Endothelial cell (in vitro differentiated cells): Measurements from ENCODE around the gene GADL1. TPM values are rescaled to one million over a fixed set of nuclear protein-coding genes. Genes with fewer than 3 reads are reported as not detected.

Experiments used
- DNase-seq: peaks from one replicate; pipeline ENCODE4 v3.0.0; 2021; ENCODE audit warnings: low spot score
- H3K27ac Mint-ChIP-seq: one replicate; pipeline ENCODE4 v1.8.0; 2021; ENCODE audit warnings: mixed read lengths, inconsistent platforms; ENCODE audit not compliant: unreplicated experiment
- H3K27me3 Mint-ChIP-seq: one replicate; pipeline ENCODE4 v1.8.0; 2021; ENCODE audit warnings: mild to moderate bottlenecking, moderate library complexity, mixed read lengths, inconsistent platforms; ENCODE audit not compliant: unreplicated experiment
- H3K36me3 Mint-ChIP-seq: one replicate; pipeline ENCODE4 v1.8.0; 2021; ENCODE audit warnings: mild to moderate bottlenecking, low read depth, mixed read lengths, inconsistent platforms; ENCODE audit not compliant: unreplicated experiment
- H3K4me1 Mint-ChIP-seq: one replicate; pipeline ENCODE4 v1.8.0; 2021; ENCODE audit warnings: mild to moderate bottlenecking, mixed read lengths, inconsistent platforms; ENCODE audit not compliant: unreplicated experiment
- H3K4me3 Mint-ChIP-seq: one replicate; pipeline ENCODE4 v1.8.0; 2021; ENCODE audit warnings: mild to moderate bottlenecking, mixed read lengths, inconsistent platforms; ENCODE audit not compliant: unreplicated experiment
- H3K9me3 Mint-ChIP-seq: one replicate; pipeline ENCODE4 v1.8.0; 2021; ENCODE audit warnings: mixed read lengths, inconsistent platforms; ENCODE audit not compliant: unreplicated experiment
- long read RNA-seq: library from polyadenylated mRNA; unstranded; transcript quantifications from one replicate; pipeline ENCODE4 v2.0.0, GENCODE V29; 2020; ENCODE audit not compliant: unreplicated experiment
- total RNA-seq: library from RNA; stranded (reverse); fragmentation: NEBNext Ultra II Directional; extraction: Animal tissue kit (Norgen Biotek cat#: 25700); gene quantifications from one replicate; pipeline ENCODE4 v1.2.1, GENCODE V29; 2021; ENCODE audit not compliant: unreplicated experiment
- TF ChIP-seq, protein P1 (sequence below): fragments of 200-600 bp; sonication (generic); IDR thresholded peaks from one replicate; pipeline ENCODE4 v1.5.0; 2021; ENCODE audit warnings: antibody characterized with exemption; ENCODE audit not compliant: unreplicated experiment

The GADL1 gene, protein sequence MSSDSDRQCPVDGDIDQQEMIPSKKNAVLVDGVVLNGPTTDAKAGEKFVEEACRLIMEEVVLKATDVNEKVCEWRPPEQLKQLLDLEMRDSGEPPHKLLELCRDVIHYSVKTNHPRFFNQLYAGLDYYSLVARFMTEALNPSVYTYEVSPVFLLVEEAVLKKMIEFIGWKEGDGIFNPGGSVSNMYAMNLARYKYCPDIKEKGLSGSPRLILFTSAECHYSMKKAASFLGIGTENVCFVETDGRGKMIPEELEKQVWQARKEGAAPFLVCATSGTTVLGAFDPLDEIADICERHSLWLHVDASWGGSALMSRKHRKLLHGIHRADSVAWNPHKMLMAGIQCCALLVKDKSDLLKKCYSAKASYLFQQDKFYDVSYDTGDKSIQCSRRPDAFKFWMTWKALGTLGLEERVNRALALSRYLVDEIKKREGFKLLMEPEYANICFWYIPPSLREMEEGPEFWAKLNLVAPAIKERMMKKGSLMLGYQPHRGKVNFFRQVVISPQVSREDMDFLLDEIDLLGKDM
- total RNA-seq = not detected
- long read RNA-seq = 0 reads

DNA sequence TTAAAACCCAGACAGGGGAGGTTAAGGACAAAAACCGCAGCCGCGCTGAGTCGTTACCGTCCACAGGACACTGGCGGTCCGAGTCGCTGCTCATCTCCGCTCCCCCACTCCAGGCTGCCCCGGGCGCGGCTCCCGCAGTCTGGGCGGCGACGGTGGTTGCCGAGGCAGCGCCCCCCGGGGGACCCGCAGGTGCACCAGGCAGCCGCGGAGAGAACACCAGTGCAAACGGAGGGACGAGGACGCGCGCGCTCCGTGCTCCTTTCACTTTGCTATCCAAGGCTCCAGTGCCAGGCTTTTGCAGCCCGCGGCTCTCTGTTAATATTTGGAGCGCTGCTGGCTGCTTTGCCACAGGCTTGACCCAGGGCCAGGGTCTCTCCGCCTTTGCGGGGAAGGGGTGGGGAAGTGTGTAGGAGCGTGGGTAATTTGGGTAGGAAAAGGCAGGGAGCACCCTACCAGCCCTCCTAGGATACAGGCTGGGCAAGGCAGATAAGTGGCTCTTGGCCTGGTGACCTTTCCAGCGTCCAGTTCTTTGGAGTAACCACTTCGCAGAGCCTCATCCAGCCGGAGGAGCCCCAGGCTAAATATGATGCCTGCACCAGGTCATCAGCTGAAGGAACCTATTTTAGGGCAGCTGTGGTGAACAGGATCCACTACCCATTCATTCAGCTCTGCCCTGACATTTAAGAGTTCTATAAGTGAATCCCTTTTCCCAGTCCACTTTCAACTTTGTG is at the start of gene GADL1:
TSS of gene GADL1 (minus strand) at position 141 of the 731 bp plus-strand sequence. CDS start at position 94, 47 bp downstream.
- Mint-ChIP-seq H3K27ac (no peak within 1 kb of the TSS), H3K4me3 (peak within 1 kb of the TSS; percentile 77), H3K4me1 (peaks cover 16% of the 10 kb centered on the region), H3K9me3 (no peaks in the 10 kb centered on the region), H3K27me3 (no peaks in the 10 kb centered on the region), H3K36me3 (no peaks in the 10 kb centered on the region)
- TF ChIP-seq, protein P1, sequence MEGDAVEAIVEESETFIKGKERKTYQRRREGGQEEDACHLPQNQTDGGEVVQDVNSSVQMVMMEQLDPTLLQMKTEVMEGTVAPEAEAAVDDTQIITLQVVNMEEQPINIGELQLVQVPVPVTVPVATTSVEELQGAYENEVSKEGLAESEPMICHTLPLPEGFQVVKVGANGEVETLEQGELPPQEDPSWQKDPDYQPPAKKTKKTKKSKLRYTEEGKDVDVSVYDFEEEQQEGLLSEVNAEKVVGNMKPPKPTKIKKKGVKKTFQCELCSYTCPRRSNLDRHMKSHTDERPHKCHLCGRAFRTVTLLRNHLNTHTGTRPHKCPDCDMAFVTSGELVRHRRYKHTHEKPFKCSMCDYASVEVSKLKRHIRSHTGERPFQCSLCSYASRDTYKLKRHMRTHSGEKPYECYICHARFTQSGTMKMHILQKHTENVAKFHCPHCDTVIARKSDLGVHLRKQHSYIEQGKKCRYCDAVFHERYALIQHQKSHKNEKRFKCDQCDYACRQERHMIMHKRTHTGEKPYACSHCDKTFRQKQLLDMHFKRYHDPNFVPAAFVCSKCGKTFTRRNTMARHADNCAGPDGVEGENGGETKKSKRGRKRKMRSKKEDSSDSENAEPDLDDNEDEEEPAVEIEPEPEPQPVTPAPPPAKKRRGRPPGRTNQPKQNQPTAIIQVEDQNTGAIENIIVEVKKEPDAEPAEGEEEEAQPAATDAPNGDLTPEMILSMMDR = no peak
- peak; percentile 38 for DNase-seq

DNA sequence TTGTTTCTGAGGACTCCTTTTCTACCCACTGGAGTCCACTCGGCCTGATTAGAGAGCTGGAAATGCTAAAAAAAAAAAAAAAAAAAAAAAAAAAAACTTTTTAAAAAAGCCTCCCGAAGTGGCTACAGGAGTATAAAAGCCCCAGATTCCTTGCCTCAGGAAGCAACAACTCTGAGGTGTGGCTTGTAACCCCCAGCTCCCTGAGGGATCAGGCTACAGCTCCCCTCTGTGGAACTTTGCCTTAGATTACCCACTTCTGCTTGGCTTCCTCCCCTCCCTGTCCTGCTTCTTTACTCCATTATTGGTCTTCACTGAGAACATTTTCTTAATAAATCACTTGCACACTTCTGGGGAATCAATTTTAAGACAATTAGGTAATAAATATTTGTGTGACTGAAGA is 49.7 kb upstream of the GADL1 start:
- H3K36me3 Mint-ChIP-seq = no peaks in the 10 kb centered on the region
- no peak overlapping the region for H3K4me3 Mint-ChIP-seq
- no peaks in the 10 kb centered on the region for H3K4me1 Mint-ChIP-seq
- peaks cover 3% of the 10 kb centered on the region for H3K27me3 Mint-ChIP-seq
- no peaks in the 10 kb centered on the region for H3K9me3 Mint-ChIP-seq
- no peak for DNase-seq
- H3K27ac Mint-ChIP-seq = no peak overlapping the region
- TF ChIP-seq, protein P1 = no peak

DNA sequence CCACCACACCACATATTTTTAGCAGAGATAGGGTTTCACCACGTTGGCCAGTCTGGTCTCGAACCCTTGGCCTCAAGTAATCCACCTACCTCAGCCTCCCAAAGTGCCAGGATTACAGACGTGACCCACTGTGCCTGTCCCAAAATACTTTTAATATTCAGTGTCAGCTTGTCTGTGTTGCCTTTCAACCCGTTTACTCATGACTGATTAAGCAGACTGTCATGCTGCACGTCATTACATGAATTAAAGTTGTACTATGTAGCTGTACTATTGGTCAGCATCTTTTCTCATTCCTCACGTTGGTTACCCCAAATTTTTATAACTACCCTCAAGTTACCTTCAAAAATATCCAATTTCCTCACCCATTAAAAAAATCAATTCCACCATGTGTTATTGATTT is 48.7 kb upstream of the GADL1 start:
- Mint-ChIP-seq H3K4me1 (no peaks in the 10 kb centered on the region), H3K27ac (no peak overlapping the region), H3K27me3 (peaks cover 3% of the 10 kb centered on the region), H3K9me3 (no peaks in the 10 kb centered on the region), H3K4me3 (no peak overlapping the region), H3K36me3 (no peaks in the 10 kb centered on the region)
- TF ChIP-seq, protein P1 = no peak
- DNase-seq = no peak

DNA sequence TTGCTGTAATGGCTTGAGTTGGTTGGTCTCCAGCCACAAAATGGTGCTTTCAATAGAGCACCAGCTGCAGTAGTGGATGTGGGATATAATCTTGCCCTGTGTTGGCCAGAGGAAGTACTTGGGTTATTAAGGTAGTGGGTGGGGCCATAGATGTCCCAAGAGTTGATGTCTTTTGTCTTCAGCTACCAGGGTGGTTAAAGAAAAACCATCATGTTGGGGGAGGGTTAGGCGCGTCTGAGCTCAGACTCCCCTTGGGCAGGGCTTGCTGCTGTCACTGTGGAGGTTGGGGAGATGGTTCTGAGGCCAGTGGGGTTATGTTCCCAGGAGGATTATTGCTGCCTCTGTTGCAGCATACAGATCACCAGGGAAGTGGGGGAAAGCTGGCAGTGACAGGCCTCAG is 46.9 kb upstream of the GADL1 start:
- Mint-ChIP-seq H3K4me1 (no peaks in the 10 kb centered on the region), H3K4me3 (no peak overlapping the region), H3K27ac (no peak overlapping the region), H3K27me3 (peaks cover 3% of the 10 kb centered on the region), H3K36me3 (no peaks in the 10 kb centered on the region), H3K9me3 (no peaks in the 10 kb centered on the region)
- DNase-seq = no peak
- TF ChIP-seq, protein P1 = no peak
